ENCODE measurements around the gene TNC.

TNC gene

GRCh38 chr9:115117999-115118878, at the start of gene TNC:
TNC (minus strand) TSS chr9:115118157; CDS start chr9:115091018, 27,139 bp downstream.
- no peak for DNase-seq (ENCODE audit: low read depth)

- no peak for DNase-seq (ENCODE audit: low read depth)
Measured at GRCh38 chr9:115167175-115167574, 49.2 kb upstream of the TNC start.

- no peak for DNase-seq (ENCODE audit: low read depth)
Measured at GRCh38 chr9:115165233-115165632, 47.3 kb upstream of the TNC start.

- no peak for DNase-seq (ENCODE audit: low read depth)
Measured at GRCh38 chr9:115164511-115164974, 46.6 kb upstream of the TNC start.

GRCh38 chr9:115162946-115163345, 45.0 kb upstream of the TNC start:
- no peak for DNase-seq (ENCODE audit: low read depth)

- no peak for DNase-seq (ENCODE audit: low read depth)
Measured at GRCh38 chr9:115161446-115161845, 43.5 kb upstream of the TNC start.

- DNase-seq (ENCODE audit: low read depth): no peak
Measured at GRCh38 chr9:115158661-115159481, 40.9 kb upstream of the TNC start.

GRCh38 chr9:115157245-115157674, 39.3 kb upstream of the TNC start:
- no peak for DNase-seq (ENCODE audit: low read depth)

GRCh38 chr9:115155037-115155436, 37.1 kb upstream of the TNC start:
- DNase-seq (ENCODE audit: low read depth): no peak

- no peak for DNase-seq (ENCODE audit: low read depth)
Measured at GRCh38 chr9:115154617-115155016, 36.7 kb upstream of the TNC start.

- DNase-seq (ENCODE audit: low read depth): no peak
Measured at GRCh38 chr9:115152281-115152820, 34.4 kb upstream of the TNC start.

GRCh38 chr9:115148721-115149120, 30.8 kb upstream of the TNC start:
- DNase-seq (ENCODE audit: low read depth): no peak

GRCh38 chr9:115146581-115147021, 28.6 kb upstream of the TNC start:
- DNase-seq (ENCODE audit: low read depth): no peak

GRCh38 chr9:115144706-115145105, 26.7 kb upstream of the TNC start:
- DNase-seq (ENCODE audit: low read depth): no peak

- no peak for DNase-seq (ENCODE audit: low read depth)
Measured at GRCh38 chr9:115143689-115144088, 25.7 kb upstream of the TNC start.

GRCh38 chr9:115142517-115143270, 24.7 kb upstream of the TNC start:
- no peak for DNase-seq (ENCODE audit: low read depth)

GRCh38 chr9:115142090-115142489, 24.1 kb upstream of the TNC start:
- no peak for DNase-seq (ENCODE audit: low read depth)

GRCh38 chr9:115141612-115142011, 23.7 kb upstream of the TNC start:
- DNase-seq (ENCODE audit: low read depth): no peak

GRCh38 chr9:115138151-115138550, 20.2 kb upstream of the TNC start:
- DNase-seq (ENCODE audit: low read depth): no peak

- no peak for DNase-seq (ENCODE audit: low read depth)
Measured at GRCh38 chr9:115137526-115137925, 19.6 kb upstream of the TNC start.

- DNase-seq (ENCODE audit: low read depth): no peak
Measured at GRCh38 chr9:115135821-115136778, 18.1 kb upstream of the TNC start.
